ENCODE measurements around the gene GKN1.

- TF ChIP-seq CTCF (IDR thresholded peaks at IDR 0.05) (no peak), POLR2A (IDR thresholded peaks at IDR 0.05) (no peak)
Observed at GRCh38 chr2:68935471-68935870, 39.0 kb upstream of the GKN1 start.
